Dedifferentiated amniotic fluid mesenchymal stem cell (primary cell): ENCODE results near the gene OIT3.

ENCODE experiments used
- DNase-seq: peaks from one replicate; pipeline ENCODE4 v3.0.0-alpha.2; 2016; ENCODE audit errors: extremely low spot score

OIT3 gene

GRCh38 chr10:72893136-72893798 is at the start of gene OIT3:
OIT3 (plus strand) TSS chr10:72893739; CDS start chr10:72893799, 60 bp downstream.
- DNase-seq, result no peak

DNA sequence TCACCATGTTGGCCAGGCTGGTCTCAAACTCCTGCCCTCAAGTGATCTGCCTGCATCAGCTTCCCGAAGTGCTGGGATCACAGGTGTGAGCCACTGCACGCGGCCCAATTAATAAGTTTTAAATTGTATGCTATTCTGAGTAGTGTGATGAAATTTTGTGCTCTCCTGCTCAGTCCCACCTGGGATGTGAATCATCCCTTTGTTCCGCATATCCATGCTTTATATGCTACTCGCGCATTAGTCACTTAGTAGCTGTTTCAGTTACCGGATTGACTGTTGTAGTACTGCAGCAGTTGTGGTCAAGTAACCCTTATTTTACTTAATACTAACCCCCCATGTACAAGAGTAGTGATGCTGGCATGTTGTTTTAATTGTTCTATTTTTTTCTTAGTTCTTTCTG is 47.3 kb upstream of the OIT3 start:
- DNase-seq, result no peak

DNA sequence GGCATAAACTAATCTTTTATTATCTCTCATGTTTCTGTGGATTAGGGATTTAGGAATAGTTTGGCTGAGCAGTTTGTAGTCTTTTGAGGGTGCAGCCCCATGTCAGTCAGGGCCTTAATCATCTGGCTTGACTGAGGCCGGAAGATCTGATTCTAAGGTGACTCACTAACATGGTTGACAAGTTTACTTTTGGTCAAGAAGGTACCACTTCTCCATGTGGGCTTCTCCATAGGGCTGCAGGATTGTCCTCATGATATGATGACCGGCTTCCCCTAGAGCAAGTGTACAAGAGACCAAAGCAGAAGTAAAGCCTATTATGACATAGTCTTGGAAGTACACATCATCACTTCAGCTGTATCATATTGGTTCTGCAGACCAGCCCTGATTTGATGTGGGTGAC is 45.9 kb upstream of the OIT3 start:
- no peak for DNase-seq

GRCh38 chr10:72850861-72851260 is 42.7 kb upstream of the OIT3 start:
- no peak for DNase-seq

DNA sequence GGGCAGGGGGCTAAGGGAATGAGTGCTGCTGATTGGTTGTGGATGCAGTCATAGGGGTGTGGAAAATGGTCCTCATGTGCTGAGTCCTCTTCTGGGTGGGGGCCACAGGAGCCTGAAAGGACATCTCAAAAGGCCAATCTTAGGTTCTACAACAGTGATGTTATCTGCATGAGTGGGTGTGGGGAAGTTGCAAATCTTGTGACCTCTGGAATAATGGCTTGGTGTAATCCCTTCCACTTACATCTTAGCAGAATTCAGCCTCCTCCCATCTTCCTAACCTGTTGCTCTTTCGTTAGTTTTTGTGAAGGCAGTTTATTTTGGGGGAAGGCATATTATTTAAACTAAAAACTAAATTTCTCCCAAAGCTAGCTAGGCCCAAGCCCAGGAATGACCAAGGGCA is 42.0 kb upstream of the OIT3 start:
- DNase-seq, result no peak

DNA sequence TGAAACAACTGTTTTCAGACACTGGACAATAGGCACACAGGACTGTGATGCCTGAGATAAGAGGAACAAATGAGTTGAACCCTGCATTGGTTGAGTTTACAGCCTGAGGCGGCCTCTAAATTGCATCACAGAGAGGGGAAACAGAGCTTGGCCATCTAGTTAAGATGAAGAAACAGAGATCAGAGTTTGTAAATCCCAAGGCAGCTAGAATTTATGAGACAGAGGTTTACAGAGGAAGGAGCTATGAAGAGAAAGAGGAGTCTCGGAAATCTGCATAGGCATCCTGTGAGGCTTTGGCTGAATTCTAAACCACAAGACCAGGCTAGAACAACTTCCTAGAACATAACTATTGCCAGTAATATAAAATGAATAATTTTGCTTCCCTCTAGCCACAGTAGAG is 41.0 kb upstream of the OIT3 start:
- no peak for DNase-seq

DNA sequence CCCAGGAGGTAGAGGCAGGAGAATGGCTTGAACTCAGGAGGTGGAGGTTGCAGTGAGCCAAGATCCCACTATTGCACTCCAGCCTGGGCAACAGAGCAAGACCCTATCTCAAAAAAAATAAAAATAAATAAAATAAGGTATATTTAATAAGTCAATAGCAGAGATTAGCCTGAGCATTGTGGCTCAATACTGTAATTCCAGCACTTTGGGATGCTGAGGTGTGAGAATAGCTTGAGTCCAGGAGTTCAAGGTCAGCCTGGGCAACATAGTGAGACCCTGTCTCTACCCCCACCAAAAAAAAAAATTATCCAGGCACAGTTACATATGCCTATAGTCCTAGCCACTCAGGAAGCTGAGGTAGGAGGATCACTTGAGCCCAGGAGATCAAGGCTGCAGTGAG is 38.4 kb upstream of the OIT3 start:
- DNase-seq, result no peak

DNA sequence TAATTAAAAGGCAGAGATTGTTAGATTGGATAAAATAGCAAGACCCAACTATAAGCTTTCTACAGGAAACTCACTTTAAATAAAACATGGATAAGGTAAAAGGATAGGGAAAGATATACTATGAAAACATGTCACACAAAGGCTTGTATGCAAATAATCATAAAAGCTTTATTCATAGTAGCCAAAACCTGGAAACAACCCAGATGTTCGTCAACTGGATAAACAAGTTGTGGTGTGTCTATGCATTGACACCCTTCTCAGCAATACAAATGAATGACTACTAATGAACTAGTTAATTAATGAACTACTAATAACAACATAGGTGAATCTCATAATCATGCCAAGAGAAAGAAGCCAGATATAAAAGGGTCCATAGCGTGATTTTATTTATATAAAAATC is 37.7 kb upstream of the OIT3 start:
- DNase-seq, result no peak

DNA sequence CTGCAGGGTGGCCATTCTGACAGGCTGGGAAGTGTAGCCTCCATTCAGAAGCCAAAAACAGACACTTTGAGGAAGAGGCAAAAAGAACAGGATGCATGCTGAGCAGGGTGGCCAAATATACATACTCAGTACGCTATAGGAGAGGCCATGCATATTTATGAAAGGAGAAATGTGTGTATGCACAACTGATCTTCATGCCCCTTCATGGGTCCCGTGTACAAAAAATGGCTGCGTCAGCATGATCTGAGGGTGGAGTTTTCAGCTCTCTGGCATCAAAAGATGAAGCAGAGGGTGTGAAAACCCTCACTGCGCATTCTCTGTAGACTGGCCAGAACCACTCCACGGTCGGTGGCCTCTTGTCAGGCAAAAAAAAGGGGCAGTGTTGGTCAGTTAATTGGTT is 35.5 kb upstream of the OIT3 start:
- no peak for DNase-seq

GRCh38 chr10:72862957-72863356 is 30.6 kb upstream of the OIT3 start:
- DNase-seq, result no peak

DNA sequence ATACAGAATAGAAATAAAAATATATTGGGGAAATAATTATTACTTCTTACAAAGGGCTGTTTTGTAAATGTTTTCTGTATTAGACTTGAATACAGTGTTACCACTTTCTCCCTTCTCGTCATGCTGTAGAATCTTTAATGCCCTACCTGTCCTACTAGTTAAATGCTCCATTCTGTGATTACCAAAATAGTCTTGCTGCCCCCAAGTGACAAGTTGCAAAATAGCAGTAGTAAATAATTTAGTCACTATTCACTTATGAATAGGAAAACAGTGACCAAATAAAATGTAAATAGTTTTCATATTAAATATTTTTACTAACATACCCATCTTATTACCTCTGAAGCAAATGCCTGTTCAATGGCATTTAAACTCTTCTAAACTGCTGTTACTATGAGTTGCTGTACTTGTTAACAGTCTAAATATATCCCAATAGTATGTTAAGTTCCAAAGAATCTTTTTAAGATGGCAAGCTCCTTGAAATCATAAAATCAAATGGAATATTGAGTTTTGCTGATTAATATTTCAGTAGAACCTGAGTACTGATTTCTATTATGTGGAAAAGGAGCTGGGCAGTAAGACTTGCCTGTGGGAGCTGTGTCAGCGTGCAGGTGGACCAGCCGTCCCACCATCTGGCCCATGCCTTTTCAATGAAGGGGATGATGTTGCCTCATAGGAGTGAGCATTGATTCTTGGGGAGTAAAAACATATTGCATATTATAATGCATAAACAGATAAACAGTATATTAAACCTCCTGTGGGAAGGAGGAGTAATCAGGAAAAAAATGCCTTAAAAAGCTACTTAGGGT is 18.1 kb upstream of the OIT3 start:
- no peak for DNase-seq

DNA sequence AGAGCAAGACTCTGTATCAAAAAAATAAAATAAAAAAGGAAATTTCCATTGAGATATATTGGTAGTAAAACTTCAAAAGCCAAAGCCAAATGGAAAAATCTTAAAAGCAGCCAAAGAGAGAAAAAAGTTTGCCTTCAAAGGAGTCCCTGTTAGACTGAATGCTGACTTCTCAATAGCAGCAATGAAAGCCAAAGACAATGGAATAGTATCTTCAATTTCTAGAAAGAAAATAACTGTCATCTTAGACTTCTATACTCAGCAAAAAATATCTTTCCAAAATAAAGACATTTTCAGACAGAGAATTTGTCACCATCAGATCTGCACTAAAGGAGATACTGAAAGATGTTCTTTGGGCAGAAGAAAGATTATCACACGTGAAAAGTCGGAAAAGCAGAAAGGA is 14.3 kb upstream of the OIT3 start:
- no peak for DNase-seq

GRCh38 chr10:72881291-72881690 is 12.2 kb upstream of the OIT3 start:
- no peak for DNase-seq

- no peak for DNase-seq
Observed at GRCh38 chr10:72883861-72884260, 9.7 kb upstream of the OIT3 start.

DNA sequence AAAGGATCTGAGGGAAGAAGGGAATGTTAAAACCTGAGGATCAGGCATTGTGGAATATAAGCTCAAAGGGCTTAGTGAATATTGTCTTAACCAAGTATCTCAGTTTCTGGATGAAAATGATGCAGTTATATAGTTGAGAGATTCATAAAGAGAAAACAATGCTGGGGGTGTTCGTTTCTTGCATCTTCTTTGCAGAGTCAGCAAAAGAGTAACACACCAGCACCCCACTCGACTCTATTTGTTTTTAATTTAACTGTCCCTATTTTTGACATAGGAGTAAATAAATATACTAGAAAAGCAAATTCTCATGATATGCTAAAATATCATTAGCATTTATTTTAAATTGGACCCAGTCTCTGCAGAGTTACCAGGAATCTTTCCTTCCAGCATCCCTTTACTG is 7.6 kb upstream of the OIT3 start:
- DNase-seq, result no peak

GRCh38 chr10:72886621-72887020 is 6.9 kb upstream of the OIT3 start:
- DNase-seq, result no peak

- no peak for DNase-seq
Observed at GRCh38 chr10:72887043-72887442, 6.5 kb upstream of the OIT3 start.

DNA sequence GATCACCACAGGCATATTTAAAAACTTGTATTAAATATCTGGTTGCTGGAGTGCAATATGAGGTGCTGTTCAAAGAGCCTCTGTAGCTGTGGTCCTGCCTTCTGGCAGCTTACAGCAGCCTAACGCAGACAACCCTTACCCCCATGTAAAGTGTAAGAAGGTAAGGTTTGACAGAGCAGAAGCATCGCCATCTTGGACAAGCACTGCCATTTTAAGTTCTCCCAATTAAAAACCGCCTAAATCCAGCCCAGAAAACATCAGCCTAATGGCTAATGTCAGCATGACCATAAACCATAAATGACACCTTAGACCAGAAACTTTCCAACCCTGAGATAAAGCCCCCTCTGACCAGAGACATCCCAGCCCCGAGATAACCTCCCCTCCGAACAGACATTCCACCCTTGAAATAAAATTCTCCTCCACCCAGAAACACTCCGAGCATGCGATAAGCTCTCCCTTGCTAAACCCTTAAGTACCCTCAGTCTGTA is 5.3 kb upstream of the OIT3 start:
- DNase-seq, result no peak

DNA sequence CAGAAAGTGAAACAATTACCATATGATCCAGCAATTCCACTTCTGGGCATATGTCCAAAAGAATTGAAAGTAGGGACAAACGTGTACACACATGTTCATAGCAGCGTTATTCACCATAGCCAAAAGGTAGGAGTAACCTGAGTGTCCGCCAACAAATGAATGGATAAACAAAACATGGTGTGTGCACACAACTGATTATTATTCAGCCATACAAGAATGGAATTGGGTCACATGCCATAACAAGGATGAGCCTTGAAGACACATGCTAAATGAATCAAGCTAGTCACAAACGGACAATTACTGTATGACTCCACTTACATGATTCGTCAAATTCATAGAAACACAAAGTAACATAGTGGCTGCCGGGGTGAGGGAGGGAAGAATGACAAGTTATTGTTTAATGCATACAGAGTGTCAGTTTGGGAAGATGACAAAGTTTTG is 4.1 kb upstream of the OIT3 start:
- no peak for DNase-seq

GRCh38 chr10:72890086-72890485 is 3.5 kb upstream of the OIT3 start:
- no peak for DNase-seq

DNA sequence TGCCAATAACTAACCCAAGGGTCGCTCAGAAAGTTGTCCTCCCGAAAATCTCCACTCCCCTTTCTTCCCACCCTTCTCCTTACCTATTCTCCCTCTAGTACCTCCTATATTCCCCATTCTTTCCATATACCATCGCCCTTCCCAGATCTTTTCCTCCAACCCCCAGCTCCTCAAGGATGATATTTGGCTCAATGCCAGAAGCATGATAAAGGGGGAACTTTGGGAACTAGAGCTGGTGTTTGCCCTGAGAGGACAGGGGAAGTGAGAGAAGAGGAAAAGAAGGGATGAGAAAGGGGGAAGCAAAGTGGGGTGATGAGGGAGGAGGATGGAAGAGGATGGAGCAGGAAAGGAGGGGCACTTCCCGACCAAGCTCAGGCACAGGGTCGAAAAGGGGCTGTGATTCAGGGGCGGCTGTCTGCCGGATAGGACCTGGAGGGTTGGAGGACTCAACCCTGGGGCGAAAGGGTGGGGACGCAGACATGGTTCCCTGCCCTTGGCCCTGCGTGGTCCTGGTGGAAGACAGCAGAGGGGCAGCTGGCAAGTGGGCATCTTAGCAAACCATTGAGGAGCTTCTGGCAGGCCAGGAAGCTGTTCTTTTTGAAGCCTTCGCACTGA is 1.8 kb downstream of the OIT3 start:
- DNase-seq, result no peak

DNA sequence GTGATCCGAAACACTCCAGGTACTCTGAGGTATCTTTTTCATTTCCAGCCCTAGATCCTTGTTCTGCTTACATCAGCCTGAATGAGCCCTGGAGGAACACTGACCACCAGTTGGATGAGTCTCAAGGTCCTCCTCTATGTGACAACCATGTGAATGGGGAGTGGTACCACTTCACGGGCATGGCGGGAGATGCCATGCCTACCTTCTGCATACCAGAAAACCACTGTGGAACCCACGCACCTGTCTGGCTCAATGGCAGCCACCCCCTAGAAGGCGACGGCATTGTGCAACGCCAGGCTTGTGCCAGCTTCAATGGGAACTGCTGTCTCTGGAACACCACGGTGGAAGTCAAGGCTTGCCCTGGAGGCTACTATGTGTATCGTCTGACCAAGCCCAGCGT is 5.1 kb downstream of the OIT3 start:
- no peak for DNase-seq

DNA sequence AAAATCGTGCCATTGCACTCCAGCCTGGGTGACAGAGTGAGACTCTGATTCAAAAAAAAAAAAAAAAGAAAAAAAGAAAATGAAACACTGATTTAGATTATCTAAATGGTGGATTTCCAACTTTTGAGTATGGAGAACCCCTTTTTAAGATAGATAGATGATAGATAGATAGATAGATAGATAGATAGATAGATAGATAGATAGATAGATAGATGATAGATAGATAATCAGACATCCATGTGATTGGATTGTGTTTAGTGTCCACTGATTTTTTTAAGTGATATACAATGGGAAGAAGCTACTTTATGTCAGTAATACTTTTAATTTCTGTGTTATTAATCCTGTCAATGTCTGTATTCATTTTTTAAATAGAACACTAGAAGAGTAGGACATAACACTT is 6.0 kb downstream of the OIT3 start:
- DNase-seq, result no peak
